GM12878 (cell line): ENCODE data around the gene ASIC1. TPM values are rescaled to one million over a fixed set of nuclear protein-coding genes. Genes with fewer than 3 reads are reported as not detected.

Experiments
- ATAC-seq: fragments of 200-7000 bp; cut with Tn5 transposase; 3 replicates; pipeline ENCODE4 v1.9.1; 2020; ENCODE audit warnings: mild to moderate bottlenecking, moderate library complexity
- BruUV-seq: library from RNA; stranded (reverse); fragments of 400-500 nt; replicated peaks from 2 replicates; lab custom pipeline; 2021; lab: Mats Ljungman, UMichigan
- CTCF ChIA-PET: fragments of 300-600 bp; sonication (Branson Sonifier 250); formaldehyde crosslinking; extraction: SDS; loops from one replicate; lab custom pipeline; 2021; ENCODE audit warnings: inconsistent platforms; lab: Yijun Ruan, JAX
- POLR2A ChIA-PET: fragments of 350-600 bp; formaldehyde crosslinking; extraction: SDS; loops from one replicate; lab custom pipeline; 2021; ENCODE audit warnings: inconsistent platforms; lab: Charles Lee
- RAD21 ChIA-PET: fragments of 300-600 bp; sonication (Branson Sonifier 250); formaldehyde crosslinking; loops from one replicate; lab custom pipeline; 2023; ENCODE audit warnings: antibody characterized with exemption; ENCODE audit not compliant: unreplicated experiment; lab: Charles Lee
- SMC1A ChIA-PET: fragments of 300-600 bp; sonication (Branson Sonifier 250); formaldehyde crosslinking; loops from one replicate; lab custom pipeline; 2023; ENCODE audit not compliant: unreplicated experiment, uncharacterized antibody; lab: Charles Lee
- DNase-seq: peaks from one replicate; pipeline ENCODE4 v3.0.0-alpha.2; 2011; ENCODE audit warnings: low read depth, low spot score
- FAIRE-seq: peaks from 3 replicates; lab custom pipeline; 2011; peaks lifted over from hg19 to GRCh38; lab: Jason Lieb, UNC
- H2AFZ ChIP-seq: 2 replicates; pipeline ENCODE4 v1.6.0; 2011; ENCODE audit warnings: low read depth, low read length, control low read depth; ENCODE audit not compliant: control insufficient read depth
- H3K27ac ChIP-seq: 2 replicates; pipeline ENCODE4 v1.5.1; 2011; ENCODE audit warnings: control low read depth; ENCODE audit not compliant: control insufficient read depth, insufficient read depth
- H3K27me3 ChIP-seq, 2 experiments: replicated peaks in 1 of 2; 2 replicates each; pipeline versions ENCODE4 v1.6.0 to v1.6.1; 2011; ENCODE audit warnings: low read length in 1 of 2; ENCODE audit not compliant: control insufficient read depth in 2 of 2, insufficient read depth in 2 of 2
- H3K36me3 ChIP-seq, 2 experiments: 2 replicates each; pipeline ENCODE4 v1.5.1; 2011; ENCODE audit warnings: low read length in 1 of 2; ENCODE audit not compliant: control insufficient read depth in 2 of 2, insufficient read depth in 2 of 2
- H3K4me1 ChIP-seq: 2 replicates; pipeline ENCODE4 v1.6.1; 2011; ENCODE audit warnings: mild to moderate bottlenecking, low read length, moderate library complexity, mixed read lengths; ENCODE audit not compliant: control insufficient read depth, insufficient read depth
- H3K4me2 ChIP-seq: 2 replicates; pipeline ENCODE4 v1.6.0; 2011; ENCODE audit warnings: control low read depth; ENCODE audit not compliant: control insufficient read depth, insufficient read depth
- H3K4me3 ChIP-seq: fragments of 200-600 bp; sonication (generic); 2 replicates; pipeline ENCODE4 v1.5.1; 2016
- H3K79me2 ChIP-seq: 2 replicates; pipeline ENCODE4 v1.6.0; 2011; ENCODE audit warnings: low read length; ENCODE audit not compliant: control insufficient read depth, insufficient read depth
- H3K9ac ChIP-seq: 2 replicates; pipeline ENCODE4 v1.8.0; 2011; ENCODE audit warnings: low read length, control low read depth, mixed read lengths; ENCODE audit not compliant: control insufficient read depth, insufficient read depth
- H3K9me3 ChIP-seq: replicated peaks from 3 replicates; pipeline ENCODE4 v1.5.1; 2011; ENCODE audit warnings: mild to moderate bottlenecking, low read length; ENCODE audit not compliant: control insufficient read depth, insufficient read depth
- H4K20me1 ChIP-seq: 2 replicates; pipeline ENCODE4 v1.6.0; 2011; ENCODE audit not compliant: control insufficient read depth, insufficient read depth
- ATF7 ChIP-seq: fragments of 450-650 bp; IDR thresholded peaks from 2 replicates; pipeline ENCODE4 v1.6.1; 2016; ENCODE audit warnings: low read depth, mild to moderate bottlenecking
- EP300 ChIP-seq, 2 experiments: fragments of 150-350 bp in 1 of 2; IDR thresholded peaks; 2 replicates each; pipeline ENCODE4 v1.6.1; 2011 to 2012; ENCODE audit warnings: low read depth in 2 of 2, low read length in 2 of 2, borderline replicate concordance in 1 of 2, improper control_type of control experiment in 1 of 2, inconsistent platforms in 1 of 2; ENCODE audit not compliant: control insufficient read depth in 1 of 2
- ESRRA ChIP-seq: IDR thresholded peaks from 2 replicates; pipeline ENCODE4 v1.6.1; 2012; ENCODE audit warnings: mild to moderate bottlenecking, low read length, improper control_type of control experiment
- ETV6 ChIP-seq, 2 experiments: fragments of 450-650 bp in 1 of 2; IDR thresholded peaks in 1 of 2; conservative IDR thresholded peaks in 1 of 2; 2 replicates each; pipeline ENCODE4 v1.6.1; 2014; ENCODE audit warnings: antibody characterized with exemption in 1 of 2, borderline replicate concordance in 1 of 2, low read depth in 1 of 2, mild to moderate bottlenecking in 1 of 2, moderate library complexity in 1 of 2
- GABPA ChIP-seq: IDR thresholded peaks from 2 replicates; pipeline ENCODE4 v1.6.1; 2014; ENCODE audit warnings: antibody characterized with exemption, low read depth, mild to moderate bottlenecking, inconsistent platforms
- IRF4 ChIP-seq: IDR thresholded peaks from 2 replicates; pipeline ENCODE4 v1.6.1; 2011; ENCODE audit warnings: low read depth, low read length
- NR2F1 ChIP-seq: fragments of 450-650 bp; conservative IDR thresholded peaks from 2 replicates; pipeline ENCODE4 v1.6.1; 2017; ENCODE audit warnings: mild to moderate bottlenecking
- SRF ChIP-seq, 2 experiments: IDR thresholded peaks; 2 replicates each; pipeline ENCODE4 v1.6.1; 2011; ENCODE audit warnings: low read depth in 2 of 2, low read length in 2 of 2, mild to moderate bottlenecking in 1 of 2, moderate library complexity in 1 of 2
- SUZ12 ChIP-seq: fragments of 200-600 bp; sonication (generic); IDR thresholded peaks from one replicate; pipeline ENCODE4 v1.6.1; 2018; ENCODE audit warnings: antibody characterized with exemption, mild to moderate bottlenecking; ENCODE audit not compliant: unreplicated experiment
- ZBTB4 ChIP-seq: fragments of 450-650 bp; formaldehyde crosslinking; IDR thresholded peaks from 2 replicates; pipeline ENCODE4 v1.4.0; 2022; ENCODE audit warnings: mild to moderate bottlenecking, moderate library complexity
- WGBS: methylation state at CpG from one replicate; pipeline ENCODE4 v1.1.6; 2016; ENCODE audit warnings: low lambda C conversion rate; ENCODE audit not compliant: insufficient replicate concordance, insufficient coverage; ENCODE audit errors: missing lambda C conversion rate; 5-methylcytosine and 5-hydroxymethylcytosine counted together
- in situ Hi-C: fragments of 300-500 bp; cut with MboI; formaldehyde crosslinking; loops from 9 replicates; pipeline ENCODE4 v1.14.3; 2018; ENCODE audit warnings: mixed read lengths
- intact Hi-C: fragments of 100-400 bp; cut with micrococcal nuclease; formaldehyde crosslinking; loops from one replicate; pipeline ENCODE4 v1.14.2; 2022; ENCODE audit not compliant: unreplicated experiment
- polyA plus RNA-seq, 11 experiments: library from polyadenylated mRNA; depleted of rRNA in 4 of 11; unstranded in 6 of 11; stranded (reverse) in 5 of 11; fragments of >200 nt; fragmentation: Nextera tagmentation in 4 of 11; fragmentation: Illumina TruSeq in 1 of 11; extraction: Ambion mirVana in 4 of 11; extraction: Trizol in 1 of 11; gene quantifications; 1 replicate in 1 of 11; 2 replicates in 10 of 11; pipeline versions ENCODE4 v1.2.1 to v1.2.3, GENCODE V29; 2011 to 2016; ENCODE audit warnings: inconsistent platforms in 2 of 11, missing spikeins in 2 of 11, low read depth in 1 of 11
- total RNA-seq, 4 experiments: library from RNA; depleted of rRNA in 3 of 4; stranded (reverse); fragments of >200 nt in 3 of 4; fragmentation: Illumina TruSeq in 1 of 4; extraction: Trizol in 1 of 4; gene quantifications; 2 replicates each; pipeline versions ENCODE4 v1.2.1 to v1.2.3, GENCODE V29; 2013 to 2021
- TF ChIP-seq, protein P1 (sequence below): fragments of 450-650 bp; IDR thresholded peaks from 2 replicates; pipeline ENCODE4 v1.6.1; 2017; ENCODE audit warnings: mild to moderate bottlenecking

ASIC1 gene
- total and polyA plus RNA-seq, 10 of the 15 experiments (the other 5 are each of a cell fraction or from before 2014, with no cell fraction given), result 0.02 to 0.28 (median 0.21) TPM; not detected in 4

GRCh38 chr12:50105913-50106450 is 48.6 kb downstream of the ASIC1 start (continued):
- TF ChIP-seq SRF (IDR thresholded peaks at IDR 0.05; ENCODE audit: low read depth in 2 of 2, low read length in 2 of 2), result no peak
- TF ChIP-seq ETV6 (conservative IDR thresholded peaks at IDR 0.05 in 1 of 2, IDR thresholded peaks at IDR 0.05 in 1 of 2; ENCODE audit: borderline replicate concordance in 1 of 2, low read depth in 1 of 2), result no peak
- TF ChIP-seq NR2F1, result no peak
- TF ChIP-seq ESRRA, result no peak
- TF ChIP-seq, all 136 proteins: peak for 0

DNA sequence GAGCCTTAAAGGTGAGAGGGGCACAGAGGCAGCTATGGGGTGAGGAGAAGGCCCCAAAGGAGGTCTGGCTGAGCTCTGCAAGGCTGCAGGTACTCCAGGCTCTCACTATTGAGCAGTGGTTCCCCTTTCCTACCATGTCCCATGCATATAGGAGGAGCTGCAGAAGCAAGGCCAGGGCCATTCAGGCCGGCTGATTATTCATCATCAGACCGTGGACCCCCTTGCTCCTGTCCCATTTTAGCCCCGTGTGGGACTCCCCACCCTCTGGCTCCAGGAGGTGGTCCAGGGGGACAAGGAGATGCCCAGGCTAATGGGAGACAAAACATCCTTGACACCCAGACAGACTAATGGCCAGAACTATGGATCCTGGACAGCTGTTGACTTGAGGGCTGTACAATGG is 49.5 kb downstream of the ASIC1 start:
- SMC1A ChIA-PET, result interaction anchor here (0.6 kb wide), 1 partner anchor 513 kb away, joined by 4 read pairs; no protein-coding TSS in a partner anchor
- no peak overlapping the region for H2AFZ ChIP-seq
- in situ Hi-C loops, result no loop called here

More for the DNA sequence above, 49.5 kb downstream of the ASIC1 start:
- no peak overlapping the region for H3K9ac ChIP-seq
- H3K79me2 ChIP-seq, result no peaks in the 10 kb centered on the region
- RAD21 ChIA-PET, result no interaction called here
- intact Hi-C loops, result no loop called here
- TF ChIP-seq ATF7 (no peak), IRF4 (no peak), GABPA (no peak), ZBTB4 (CRISPR knock-in tag) (no peak), EP300 (IDR thresholded peaks at IDR 0.05; ENCODE audit: borderline replicate concordance in 1 of 2, control insufficient read depth in 1 of 2, low read depth in 2 of 2, low read length in 2 of 2) (no peak), SUZ12 (no peak)
- TF ChIP-seq, protein P1, sequence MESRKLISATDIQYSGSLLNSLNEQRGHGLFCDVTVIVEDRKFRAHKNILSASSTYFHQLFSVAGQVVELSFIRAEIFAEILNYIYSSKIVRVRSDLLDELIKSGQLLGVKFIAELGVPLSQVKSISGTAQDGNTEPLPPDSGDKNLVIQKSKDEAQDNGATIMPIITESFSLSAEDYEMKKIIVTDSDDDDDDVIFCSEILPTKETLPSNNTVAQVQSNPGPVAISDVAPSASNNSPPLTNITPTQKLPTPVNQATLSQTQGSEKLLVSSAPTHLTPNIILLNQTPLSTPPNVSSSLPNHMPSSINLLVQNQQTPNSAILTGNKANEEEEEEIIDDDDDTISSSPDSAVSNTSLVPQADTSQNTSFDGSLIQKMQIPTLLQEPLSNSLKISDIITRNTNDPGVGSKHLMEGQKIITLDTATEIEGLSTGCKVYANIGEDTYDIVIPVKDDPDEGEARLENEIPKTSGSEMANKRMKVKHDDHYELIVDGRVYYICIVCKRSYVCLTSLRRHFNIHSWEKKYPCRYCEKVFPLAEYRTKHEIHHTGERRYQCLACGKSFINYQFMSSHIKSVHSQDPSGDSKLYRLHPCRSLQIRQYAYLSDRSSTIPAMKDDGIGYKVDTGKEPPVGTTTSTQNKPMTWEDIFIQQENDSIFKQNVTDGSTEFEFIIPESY, result no peak
- TF ChIP-seq, all 136 proteins: peak for 0
- BruUV-seq, result no TSS peak
- WGBS, result 26% methylated on average over 3 of the region's 3 CpGs
- peaks cover 18% of the 10 kb centered on the region for H3K4me1 ChIP-seq
- no peaks in the 10 kb centered on the region for H3K27me3 ChIP-seq
- FAIRE-seq (no peak), ATAC-seq (no peak), DNase-seq (no peak)
- H4K20me1 ChIP-seq, result no peaks in the 10 kb centered on the region
- no peaks in the 10 kb centered on the region for H3K9me3 ChIP-seq
- H3K36me3 ChIP-seq, result peaks cover 0 to 1% of the 10 kb centered on the region in 2 experiments; a peak in 1 of 4 replicates
- POLR2A ChIA-PET, result no interaction called here
- no peak overlapping the region for H3K4me3 ChIP-seq
- H3K4me2 ChIP-seq, result no peak overlapping the region
- no peak overlapping the region for H3K27ac ChIP-seq
- CTCF ChIA-PET, result interaction anchor here (1.8 to 13.0 kb wide), 4 partner anchors 10 to 62 kb away, joined by 5 to 257 read pairs (median 129); partner anchors contain the start of genes CERS5 and SMARCD1
